ENCODE results near the gene KLRC4. TPM values are rescaled to one million over a fixed set of nuclear protein-coding genes. Genes with fewer than 3 reads are reported as not detected.
"Not testable (repeated sequence)": the region's sequence is repeated elsewhere in the genome, so short reads cannot be mapped to it uniquely, and the experiment has no call there.

KLRC4 gene
- total RNA-seq, 2 donors from 2014 or later, result 0.96 TPM; not detected in 1

DNA sequence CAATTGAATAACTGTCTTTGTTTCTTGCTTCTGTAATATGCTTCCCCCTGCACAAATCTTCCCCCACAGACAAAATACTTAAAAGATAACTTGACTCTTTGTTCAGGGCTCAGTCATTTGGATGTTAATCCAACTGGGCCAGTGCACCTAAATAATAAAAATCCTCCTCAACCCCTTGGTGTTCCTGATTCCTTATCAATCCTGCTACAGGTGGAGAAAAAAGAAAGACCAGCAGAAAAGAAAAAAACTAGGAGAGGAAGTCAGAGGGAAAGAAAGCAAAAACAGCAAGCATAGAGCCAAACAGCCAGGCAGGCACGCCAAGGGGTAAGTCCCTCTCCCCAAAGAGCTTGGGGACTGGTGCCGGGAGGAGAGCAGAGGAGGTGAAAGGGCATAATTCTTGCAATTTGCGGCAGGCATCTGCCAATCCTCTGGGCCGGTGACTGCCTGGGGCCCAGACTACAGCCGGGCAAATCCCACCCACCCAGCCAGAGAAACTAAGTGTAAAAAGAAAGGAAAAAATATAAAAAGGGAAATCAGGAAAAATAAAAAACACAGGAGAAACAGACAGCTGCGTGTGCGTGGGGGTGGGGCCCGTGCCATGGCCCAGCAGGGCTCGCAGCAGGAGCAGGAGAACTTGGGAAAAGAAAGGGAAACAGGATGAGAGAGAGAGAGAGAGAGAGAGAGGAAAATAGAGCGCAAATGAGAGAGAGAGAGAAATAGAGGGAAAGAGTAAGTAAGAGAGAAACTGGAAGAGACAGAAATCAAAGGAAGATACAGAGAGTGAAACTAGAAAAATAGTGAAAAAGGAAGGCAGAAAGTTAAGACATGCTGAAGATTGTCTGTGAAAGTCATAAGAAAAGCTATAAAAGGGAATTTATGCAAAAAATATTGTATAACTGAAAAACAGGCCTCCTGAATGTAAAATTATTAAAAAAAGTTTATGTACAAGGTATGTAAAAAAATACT lies 41.1 kb downstream of the KLRC4 start:
- no peak for DNase-seq (ENCODE audit: low spot score)
- TF ChIP-seq POLR2AphosphoS5 (IDR thresholded peaks at IDR 0.05), result no peak
- TF ChIP-seq, protein P1, sequence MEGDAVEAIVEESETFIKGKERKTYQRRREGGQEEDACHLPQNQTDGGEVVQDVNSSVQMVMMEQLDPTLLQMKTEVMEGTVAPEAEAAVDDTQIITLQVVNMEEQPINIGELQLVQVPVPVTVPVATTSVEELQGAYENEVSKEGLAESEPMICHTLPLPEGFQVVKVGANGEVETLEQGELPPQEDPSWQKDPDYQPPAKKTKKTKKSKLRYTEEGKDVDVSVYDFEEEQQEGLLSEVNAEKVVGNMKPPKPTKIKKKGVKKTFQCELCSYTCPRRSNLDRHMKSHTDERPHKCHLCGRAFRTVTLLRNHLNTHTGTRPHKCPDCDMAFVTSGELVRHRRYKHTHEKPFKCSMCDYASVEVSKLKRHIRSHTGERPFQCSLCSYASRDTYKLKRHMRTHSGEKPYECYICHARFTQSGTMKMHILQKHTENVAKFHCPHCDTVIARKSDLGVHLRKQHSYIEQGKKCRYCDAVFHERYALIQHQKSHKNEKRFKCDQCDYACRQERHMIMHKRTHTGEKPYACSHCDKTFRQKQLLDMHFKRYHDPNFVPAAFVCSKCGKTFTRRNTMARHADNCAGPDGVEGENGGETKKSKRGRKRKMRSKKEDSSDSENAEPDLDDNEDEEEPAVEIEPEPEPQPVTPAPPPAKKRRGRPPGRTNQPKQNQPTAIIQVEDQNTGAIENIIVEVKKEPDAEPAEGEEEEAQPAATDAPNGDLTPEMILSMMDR (IDR thresholded peaks at IDR 0.05), result no peak
- no peak for TF ChIP-seq POLR2A (IDR thresholded peaks at IDR 0.05)
- H3K36me3 ChIP-seq, result no peaks in the 10 kb centered on the region
- no peaks in the 10 kb centered on the region for H3K9me3 ChIP-seq
- intact Hi-C loops (cut with DNase I), result loop anchor here (5.0 to 10.0 kb wide), 2 partner anchors 154 to 354 kb away; partner anchors contain the start of genes GABARAPL1 and YBX3
- 88% methylated on average over 10 of the region's 10 CpGs for WGBS
- no peak overlapping the region for H3K27ac ChIP-seq
- H3K27me3 ChIP-seq (replicated peaks; ENCODE audit: insufficient read depth), result no peaks in the 10 kb centered on the region
- H3K4me1 ChIP-seq (replicated peaks), result peaks cover 11% of the 10 kb centered on the region
- no peak overlapping the region for H3K4me3 ChIP-seq

DNA sequence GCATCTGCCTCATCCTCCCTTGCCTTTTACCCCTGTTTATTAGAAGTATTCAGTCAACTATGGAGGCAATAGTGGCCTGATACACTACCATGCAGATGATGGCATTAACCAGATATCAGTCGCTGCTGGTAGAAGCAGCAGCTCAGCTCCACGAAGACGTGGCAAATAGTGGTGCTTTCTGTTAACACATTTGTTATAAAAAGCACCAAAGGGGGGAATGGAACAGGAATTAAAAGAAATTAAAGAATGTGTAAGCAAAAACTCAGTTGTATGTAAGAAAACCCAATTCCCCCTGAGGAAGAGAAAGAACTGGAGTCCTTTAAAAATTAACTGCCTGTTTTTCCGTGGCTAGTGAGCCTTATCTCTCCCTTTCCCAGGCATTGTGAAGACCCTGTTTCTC lies 41.8 kb downstream of the KLRC4 start:
- intact Hi-C loops (cut with DNase I), result loop anchor here (5.0 to 10.0 kb wide), 2 partner anchors 153 to 355 kb away; partner anchors contain the start of genes GABARAPL1 and YBX3
- H3K27me3 ChIP-seq (replicated peaks; ENCODE audit: insufficient read depth); H3K4me3 ChIP-seq; H3K27ac ChIP-seq; H3K9me3 ChIP-seq; DNase-seq (ENCODE audit: low spot score); H3K36me3 ChIP-seq: not testable (repeated sequence)
- 71% methylated on average over 4 of the region's 4 CpGs for WGBS
- H3K4me1 ChIP-seq (replicated peaks), result peaks cover 15% of the 10 kb centered on the region

DNA sequence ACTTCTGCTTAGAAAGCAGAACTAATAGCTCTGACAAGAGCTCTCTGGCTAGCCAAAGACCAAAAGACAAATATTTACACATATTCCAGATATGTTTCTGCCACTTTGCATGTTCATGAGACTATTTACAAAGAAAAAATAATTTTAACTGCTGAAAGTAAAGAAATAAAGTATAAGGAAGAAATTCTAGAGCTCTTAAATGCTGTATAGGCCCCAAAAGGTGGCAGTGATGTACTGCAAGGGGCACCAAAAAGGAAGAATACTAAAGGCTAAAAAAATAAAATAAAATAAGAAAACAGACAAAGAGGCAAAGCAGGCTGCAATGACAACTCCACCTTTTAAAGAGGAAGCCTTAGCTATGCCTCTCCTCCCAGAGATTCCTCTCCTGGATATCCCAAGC lies 42.7 kb downstream of the KLRC4 start:
- Histone ChIP-seq H3K27me3 (replicated peaks; ENCODE audit: insufficient read depth) (no peaks in the 10 kb centered on the region), H3K36me3 (no peaks in the 10 kb centered on the region), H3K27ac (peak overlapping the region; percentile 99 to 100), H3K9me3 (no peaks in the 10 kb centered on the region), H3K4me1 (replicated peaks) (peaks cover 15% of the 10 kb centered on the region), H3K4me3 (no peak overlapping the region)
- TF ChIP-seq, protein P1 (IDR thresholded peaks at IDR 0.05), result peak in 2 of 4 experiments; percentile 42 to 47
- TF ChIP-seq POLR2AphosphoS5 (IDR thresholded peaks at IDR 0.05), result peak; percentile 17
- no peak for TF ChIP-seq POLR2A (IDR thresholded peaks at IDR 0.05)
- DNase-seq (ENCODE audit: low spot score), result no peak
- intact Hi-C loops (cut with DNase I), result loop anchor here (5.0 to 10.0 kb wide), 2 partner anchors 152 to 355 kb away; partner anchors contain the start of genes GABARAPL1 and YBX3

DNA sequence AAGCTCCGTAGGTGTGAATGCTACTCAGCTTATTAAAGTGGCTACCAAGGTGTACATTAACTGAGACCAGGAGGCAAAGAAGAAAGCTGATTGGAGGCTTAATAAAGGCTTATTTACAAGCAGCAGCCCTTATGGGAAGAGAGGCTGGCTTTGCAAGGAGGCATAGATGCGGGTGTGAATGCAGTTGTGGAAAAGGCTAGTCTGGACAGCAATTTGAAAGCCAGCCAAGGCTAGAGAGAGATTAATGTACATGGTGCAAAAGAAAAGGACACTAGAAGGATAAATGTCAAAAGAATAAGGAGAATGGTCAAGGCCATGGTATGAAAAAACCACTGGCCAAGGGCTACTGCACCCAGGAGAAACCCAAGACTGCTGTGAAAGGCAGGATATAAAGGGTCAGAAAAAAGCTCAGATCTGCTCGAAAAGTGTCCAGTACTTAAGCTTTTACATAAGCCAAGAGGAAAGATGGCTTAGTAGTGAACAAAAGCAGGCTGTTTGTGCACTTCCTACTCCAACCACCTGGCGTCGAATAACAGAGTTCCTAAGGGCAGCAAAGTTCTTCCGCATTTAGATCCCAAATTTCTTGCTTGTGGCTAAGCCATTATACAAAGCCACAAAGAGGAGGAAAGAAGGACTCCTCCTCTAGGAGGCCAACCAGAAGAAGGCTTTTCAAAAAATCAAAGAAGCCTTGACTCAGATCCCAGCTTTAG lies 43.7 kb downstream of the KLRC4 start:
- Histone ChIP-seq H3K4me3 (peak overlapping the region; percentile 54 to 57), H3K4me1 (replicated peaks) (peaks cover 15% of the 10 kb centered on the region), H3K27ac (peak overlapping the region; percentile 99 to 100), H3K36me3 (no peaks in the 10 kb centered on the region), H3K9me3 (no peaks in the 10 kb centered on the region), H3K27me3 (replicated peaks; ENCODE audit: insufficient read depth) (no peaks in the 10 kb centered on the region)
- intact Hi-C loops (cut with DNase I), result loop anchor here (5.0 to 10.0 kb wide), 2 partner anchors 151 to 356 kb away; partner anchors contain the start of genes GABARAPL1 and YBX3
- no peak for TF ChIP-seq POLR2A (IDR thresholded peaks at IDR 0.05)
- TF ChIP-seq, protein P1 (IDR thresholded peaks at IDR 0.05), result peak in 2 of 4 experiments; percentile 19
- 18% methylated on average over 6 of the region's 6 CpGs for WGBS
- no peak for DNase-seq (ENCODE audit: low spot score)

Measured in prostate gland (tissue), 2 donors.